Measurements from ENCODE around the gene POGLUT2. TPM values are rescaled to one million over a fixed set of nuclear protein-coding genes. Genes with fewer than 3 reads are reported as not detected.

POGLUT2 gene
- total RNA-seq, 1 experiment from 2014 or later: 5.8 TPM

DNA sequence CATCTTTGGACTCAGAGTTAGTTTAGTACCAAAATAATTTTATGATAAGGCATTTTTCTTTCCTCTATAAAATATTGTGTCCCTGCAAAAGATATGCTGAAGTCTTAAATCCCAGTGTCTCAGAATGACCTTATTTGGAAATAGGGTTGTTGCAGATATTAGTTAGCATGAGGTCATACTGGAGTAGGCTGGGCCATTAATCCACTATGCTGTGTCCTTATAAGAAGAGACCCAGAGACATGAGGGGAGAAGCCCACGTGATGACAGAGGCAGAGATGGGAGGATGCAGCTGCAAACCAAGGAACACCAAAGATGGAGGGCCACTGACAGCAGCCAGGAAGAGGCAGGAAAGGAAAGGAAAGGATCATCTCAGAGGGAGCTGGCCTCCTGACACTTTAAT lies 6.4 kb downstream of the POGLUT2 start:
- in situ Hi-C loops (cut with HindIII; ENCODE audit: low pct_unique_long_range_greater_than_20kb, low sequenced_read_pairs): no loop called here
- no TSS peak for BruUV-seq (replicated peaks)
- no peaks in the 10 kb centered on the region for H3K9me3 ChIP-seq (ENCODE audit: control insufficient read depth, insufficient read depth, low read depth, low read length)
- no peaks in the 10 kb centered on the region for H3K4me1 ChIP-seq (ENCODE audit: control insufficient read depth, insufficient read depth, low read length)
- intact Hi-C loops (cut with micrococcal nuclease; ENCODE audit: unreplicated experiment): no loop called here
- no peak overlapping the region for H3K27ac ChIP-seq (ENCODE audit: low read length)
- no peaks in the 10 kb centered on the region; the same call in 1 of the 2 replicates for H3K36me3 ChIP-seq (ENCODE audit: control insufficient read depth, insufficient read depth, low read length)
- ChIA-PET CTCF (no interaction called here), POLR2A (no interaction called here)
- H3K4me3 ChIP-seq (ENCODE audit: low read depth in 2 of 2, low read length in 2 of 2): no peak overlapping the region
- DNase-seq (ENCODE audit: low read depth, low spot score) (no peak), ATAC-seq (no peak)
- no peaks in the 10 kb centered on the region for H3K27me3 ChIP-seq (ENCODE audit: control insufficient read depth, insufficient read depth, low read length)
- TF ChIP-seq POLR2AphosphoS5 (IDR thresholded peaks at IDR 0.05; ENCODE audit: low read depth, low read length): no peak
- TF ChIP-seq, protein P1, sequence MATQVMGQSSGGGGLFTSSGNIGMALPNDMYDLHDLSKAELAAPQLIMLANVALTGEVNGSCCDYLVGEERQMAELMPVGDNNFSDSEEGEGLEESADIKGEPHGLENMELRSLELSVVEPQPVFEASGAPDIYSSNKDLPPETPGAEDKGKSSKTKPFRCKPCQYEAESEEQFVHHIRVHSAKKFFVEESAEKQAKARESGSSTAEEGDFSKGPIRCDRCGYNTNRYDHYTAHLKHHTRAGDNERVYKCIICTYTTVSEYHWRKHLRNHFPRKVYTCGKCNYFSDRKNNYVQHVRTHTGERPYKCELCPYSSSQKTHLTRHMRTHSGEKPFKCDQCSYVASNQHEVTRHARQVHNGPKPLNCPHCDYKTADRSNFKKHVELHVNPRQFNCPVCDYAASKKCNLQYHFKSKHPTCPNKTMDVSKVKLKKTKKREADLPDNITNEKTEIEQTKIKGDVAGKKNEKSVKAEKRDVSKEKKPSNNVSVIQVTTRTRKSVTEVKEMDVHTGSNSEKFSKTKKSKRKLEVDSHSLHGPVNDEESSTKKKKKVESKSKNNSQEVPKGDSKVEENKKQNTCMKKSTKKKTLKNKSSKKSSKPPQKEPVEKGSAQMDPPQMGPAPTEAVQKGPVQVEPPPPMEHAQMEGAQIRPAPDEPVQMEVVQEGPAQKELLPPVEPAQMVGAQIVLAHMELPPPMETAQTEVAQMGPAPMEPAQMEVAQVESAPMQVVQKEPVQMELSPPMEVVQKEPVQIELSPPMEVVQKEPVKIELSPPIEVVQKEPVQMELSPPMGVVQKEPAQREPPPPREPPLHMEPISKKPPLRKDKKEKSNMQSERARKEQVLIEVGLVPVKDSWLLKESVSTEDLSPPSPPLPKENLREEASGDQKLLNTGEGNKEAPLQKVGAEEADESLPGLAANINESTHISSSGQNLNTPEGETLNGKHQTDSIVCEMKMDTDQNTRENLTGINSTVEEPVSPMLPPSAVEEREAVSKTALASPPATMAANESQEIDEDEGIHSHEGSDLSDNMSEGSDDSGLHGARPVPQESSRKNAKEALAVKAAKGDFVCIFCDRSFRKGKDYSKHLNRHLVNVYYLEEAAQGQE (IDR thresholded peaks at IDR 0.05; ENCODE audit: insufficient read depth in 1 of 2, low read depth in 2 of 2, low read length in 1 of 2): no peak
- TF ChIP-seq, protein P2, sequence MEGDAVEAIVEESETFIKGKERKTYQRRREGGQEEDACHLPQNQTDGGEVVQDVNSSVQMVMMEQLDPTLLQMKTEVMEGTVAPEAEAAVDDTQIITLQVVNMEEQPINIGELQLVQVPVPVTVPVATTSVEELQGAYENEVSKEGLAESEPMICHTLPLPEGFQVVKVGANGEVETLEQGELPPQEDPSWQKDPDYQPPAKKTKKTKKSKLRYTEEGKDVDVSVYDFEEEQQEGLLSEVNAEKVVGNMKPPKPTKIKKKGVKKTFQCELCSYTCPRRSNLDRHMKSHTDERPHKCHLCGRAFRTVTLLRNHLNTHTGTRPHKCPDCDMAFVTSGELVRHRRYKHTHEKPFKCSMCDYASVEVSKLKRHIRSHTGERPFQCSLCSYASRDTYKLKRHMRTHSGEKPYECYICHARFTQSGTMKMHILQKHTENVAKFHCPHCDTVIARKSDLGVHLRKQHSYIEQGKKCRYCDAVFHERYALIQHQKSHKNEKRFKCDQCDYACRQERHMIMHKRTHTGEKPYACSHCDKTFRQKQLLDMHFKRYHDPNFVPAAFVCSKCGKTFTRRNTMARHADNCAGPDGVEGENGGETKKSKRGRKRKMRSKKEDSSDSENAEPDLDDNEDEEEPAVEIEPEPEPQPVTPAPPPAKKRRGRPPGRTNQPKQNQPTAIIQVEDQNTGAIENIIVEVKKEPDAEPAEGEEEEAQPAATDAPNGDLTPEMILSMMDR (IDR thresholded peaks at IDR 0.05): no peak
- TF ChIP-seq SIN3A (IDR thresholded peaks at IDR 0.05; ENCODE audit: borderline replicate concordance, insufficient read depth, low read depth, low read length): no peak
- TF ChIP-seq TCF7L2 (IDR thresholded peaks at IDR 0.05; ENCODE audit: low read depth, low read length): no peak

DNA sequence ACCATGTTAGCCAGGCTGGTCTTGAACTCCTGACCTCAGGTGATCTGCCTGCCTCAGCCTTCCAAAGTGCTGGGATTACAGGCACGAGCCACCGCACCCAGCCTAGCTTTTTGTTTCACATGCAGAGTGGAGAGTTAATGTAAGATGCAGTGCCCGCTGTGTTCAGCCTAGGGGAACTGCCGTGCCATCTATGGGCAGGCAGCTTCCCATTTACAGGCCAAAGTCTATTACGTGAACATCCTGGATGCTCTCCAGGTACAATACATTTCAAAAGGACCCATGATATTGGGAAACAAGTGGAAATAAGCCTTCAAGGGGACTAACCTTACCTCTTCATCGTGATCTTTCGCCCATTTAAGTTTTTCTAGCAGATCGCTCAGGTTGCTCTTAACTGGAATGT lies 10.1 kb downstream of the POGLUT2 start:
- no peak overlapping the region for H3K27ac ChIP-seq (ENCODE audit: low read length)
- intact Hi-C loops (cut with micrococcal nuclease; ENCODE audit: unreplicated experiment): no loop called here
- in situ Hi-C loops (cut with HindIII; ENCODE audit: low pct_unique_long_range_greater_than_20kb, low sequenced_read_pairs): no loop called here
- no peaks in the 10 kb centered on the region for H3K27me3 ChIP-seq (ENCODE audit: control insufficient read depth, insufficient read depth, low read length)
- DNase-seq (ENCODE audit: low read depth, low spot score): no peak
- H3K4me3 ChIP-seq (ENCODE audit: low read depth in 2 of 2, low read length in 2 of 2): no peak overlapping the region
- ChIA-PET CTCF (no interaction called here), POLR2A (no interaction called here)
- TF ChIP-seq POLR2AphosphoS5 (IDR thresholded peaks at IDR 0.05; ENCODE audit: low read depth, low read length) (no peak), SIN3A (IDR thresholded peaks at IDR 0.05; ENCODE audit: borderline replicate concordance, insufficient read depth, low read depth, low read length) (no peak), TCF7L2 (IDR thresholded peaks at IDR 0.05; ENCODE audit: low read depth, low read length) (no peak)
- TF ChIP-seq, protein P1 (IDR thresholded peaks at IDR 0.05; ENCODE audit: insufficient read depth in 1 of 2, low read depth in 2 of 2, low read length in 1 of 2): no peak
- BruUV-seq (replicated peaks): no TSS peak
- H3K9me3 ChIP-seq (ENCODE audit: control insufficient read depth, insufficient read depth, low read depth, low read length): no peaks in the 10 kb centered on the region
- H3K36me3 ChIP-seq (ENCODE audit: control insufficient read depth, insufficient read depth, low read length): no peaks in the 10 kb centered on the region; the same call in 1 of the 2 replicates
- no peaks in the 10 kb centered on the region for H3K4me1 ChIP-seq (ENCODE audit: control insufficient read depth, insufficient read depth, low read length)
- ATAC-seq: no peak
